Neural crest cell (in vitro differentiated cells): ENCODE measurements around the gene SHC2. TPM values are rescaled to one million over a fixed set of nuclear protein-coding genes. Genes with fewer than 3 reads are reported as not detected.
A peak's percentile ranks its signal among the peaks of the same experiment; 100 is the strongest.

Experiments used
- DNase-seq: peaks from one replicate; pipeline ENCODE4 v3.0.0; 2021; ENCODE audit warnings: low read depth, mixed read lengths, low spot score
- H3K27ac Mint-ChIP-seq: one replicate; pipeline ENCODE4 v1.8.0; 2021; ENCODE audit warnings: mild to moderate bottlenecking, mixed read lengths; ENCODE audit not compliant: unreplicated experiment
- H3K27me3 Mint-ChIP-seq: 2 replicates; pipeline ENCODE4 v1.8.0; 2021; ENCODE audit warnings: low read depth, mild to moderate bottlenecking, mixed read lengths
- H3K36me3 Mint-ChIP-seq: 2 replicates; pipeline ENCODE4 v1.8.0; 2021; ENCODE audit warnings: low read depth, mild to moderate bottlenecking, mixed read lengths
- H3K4me1 Mint-ChIP-seq: 2 replicates; pipeline ENCODE4 v1.8.0; 2021; ENCODE audit warnings: mixed read lengths
- H3K4me3 Mint-ChIP-seq: one replicate; pipeline ENCODE4 v1.8.0; 2021; ENCODE audit warnings: mild to moderate bottlenecking, mixed read lengths
- H3K9me3 Mint-ChIP-seq: 2 replicates; pipeline ENCODE4 v1.8.0; 2021; ENCODE audit warnings: mixed read lengths
- long read RNA-seq: library from polyadenylated mRNA; unstranded; transcript quantifications from one replicate; pipeline ENCODE4 v2.0.0, GENCODE V29; 2020
- total RNA-seq: library from RNA; stranded (reverse); gene quantifications from 2 replicates; pipeline ENCODE4 v1.2.1, GENCODE V29; 2021
- TF ChIP-seq, protein P1 (sequence below): fragments of 200-600 bp; sonication (generic); conservative IDR thresholded peaks from 2 replicates; pipeline ENCODE4 v1.5.0; 2021; ENCODE audit warnings: antibody characterized with exemption, mild to moderate bottlenecking

Gene SHC2
- 39.0 and 45.2 TPM in 2 replicates for total RNA-seq
- long read RNA-seq, partial matches to known transcripts = 0 of 2 reads
- long read RNA-seq, other reads (novel, unspliced or antisense) = 1 of 2 reads

DNA sequence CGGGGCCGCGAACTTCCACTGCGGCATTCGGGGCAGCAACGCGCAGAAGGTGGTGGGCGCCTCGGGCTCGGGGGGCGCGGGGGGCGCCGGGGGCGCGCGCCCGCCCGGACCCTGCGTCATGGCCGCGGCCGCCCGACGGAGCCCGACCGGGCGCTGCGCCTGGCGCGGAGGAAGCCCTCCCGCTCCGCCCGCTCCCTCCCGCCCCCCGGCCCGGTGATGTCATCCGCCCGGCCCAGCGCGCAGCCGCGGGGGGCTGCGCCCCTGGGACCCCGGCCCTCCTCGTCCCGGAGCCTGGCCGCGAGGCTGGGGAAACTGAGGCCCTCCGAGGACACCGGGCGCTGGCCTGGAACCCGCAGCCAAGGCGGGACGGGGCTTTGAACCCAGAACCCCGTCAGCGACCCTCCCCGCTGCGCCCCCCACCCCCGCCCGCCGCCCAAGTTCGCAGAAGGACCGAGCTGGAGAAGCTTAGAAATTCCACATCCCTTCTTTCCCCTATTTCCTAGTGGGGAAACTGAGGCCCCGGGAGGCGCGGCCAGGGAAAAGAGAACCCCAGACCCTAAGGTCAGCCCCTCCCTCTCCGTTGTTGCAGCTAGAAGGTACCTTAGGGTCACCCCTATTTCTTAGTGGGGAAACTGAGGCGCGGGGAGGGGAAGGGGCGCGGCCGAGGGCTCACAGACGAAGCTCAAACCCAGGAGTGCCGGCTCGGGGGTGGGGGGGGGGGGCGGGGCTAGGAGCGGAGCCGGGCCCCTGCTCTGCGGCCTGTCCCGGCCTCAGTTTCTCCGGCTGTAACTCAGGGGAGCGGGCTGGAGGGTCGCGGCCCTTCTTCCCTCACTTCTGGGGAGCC, at the start of gene SHC2:
Gene SHC2, minus strand, starts transcription at position 157 of the 844 bp plus-strand sequence. Its CDS starts 37 bp downstream, at position 120.
- Mint-ChIP-seq H3K4me3 (peak within 1 kb of the TSS; percentile 95), H3K9me3 (peaks cover 2% of the 10 kb centered on the region), H3K36me3 (no peaks in the 10 kb centered on the region), H3K27ac (peak within 1 kb of the TSS; percentile 95), H3K4me1 (peaks cover 10% of the 10 kb centered on the region), H3K27me3 (peaks cover 19% of the 10 kb centered on the region)
- TF ChIP-seq, protein P1, sequence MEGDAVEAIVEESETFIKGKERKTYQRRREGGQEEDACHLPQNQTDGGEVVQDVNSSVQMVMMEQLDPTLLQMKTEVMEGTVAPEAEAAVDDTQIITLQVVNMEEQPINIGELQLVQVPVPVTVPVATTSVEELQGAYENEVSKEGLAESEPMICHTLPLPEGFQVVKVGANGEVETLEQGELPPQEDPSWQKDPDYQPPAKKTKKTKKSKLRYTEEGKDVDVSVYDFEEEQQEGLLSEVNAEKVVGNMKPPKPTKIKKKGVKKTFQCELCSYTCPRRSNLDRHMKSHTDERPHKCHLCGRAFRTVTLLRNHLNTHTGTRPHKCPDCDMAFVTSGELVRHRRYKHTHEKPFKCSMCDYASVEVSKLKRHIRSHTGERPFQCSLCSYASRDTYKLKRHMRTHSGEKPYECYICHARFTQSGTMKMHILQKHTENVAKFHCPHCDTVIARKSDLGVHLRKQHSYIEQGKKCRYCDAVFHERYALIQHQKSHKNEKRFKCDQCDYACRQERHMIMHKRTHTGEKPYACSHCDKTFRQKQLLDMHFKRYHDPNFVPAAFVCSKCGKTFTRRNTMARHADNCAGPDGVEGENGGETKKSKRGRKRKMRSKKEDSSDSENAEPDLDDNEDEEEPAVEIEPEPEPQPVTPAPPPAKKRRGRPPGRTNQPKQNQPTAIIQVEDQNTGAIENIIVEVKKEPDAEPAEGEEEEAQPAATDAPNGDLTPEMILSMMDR = no peak
- no peak for DNase-seq

- Mint-ChIP-seq H3K4me3 (peak overlapping the region; percentile 94), H3K27ac (peak overlapping the region; percentile 91)
- TF ChIP-seq, protein P1 = no peak
Observed at GRCh38 chr19:508204-509150, 47.6 kb upstream of the SHC2 start.

DNA sequence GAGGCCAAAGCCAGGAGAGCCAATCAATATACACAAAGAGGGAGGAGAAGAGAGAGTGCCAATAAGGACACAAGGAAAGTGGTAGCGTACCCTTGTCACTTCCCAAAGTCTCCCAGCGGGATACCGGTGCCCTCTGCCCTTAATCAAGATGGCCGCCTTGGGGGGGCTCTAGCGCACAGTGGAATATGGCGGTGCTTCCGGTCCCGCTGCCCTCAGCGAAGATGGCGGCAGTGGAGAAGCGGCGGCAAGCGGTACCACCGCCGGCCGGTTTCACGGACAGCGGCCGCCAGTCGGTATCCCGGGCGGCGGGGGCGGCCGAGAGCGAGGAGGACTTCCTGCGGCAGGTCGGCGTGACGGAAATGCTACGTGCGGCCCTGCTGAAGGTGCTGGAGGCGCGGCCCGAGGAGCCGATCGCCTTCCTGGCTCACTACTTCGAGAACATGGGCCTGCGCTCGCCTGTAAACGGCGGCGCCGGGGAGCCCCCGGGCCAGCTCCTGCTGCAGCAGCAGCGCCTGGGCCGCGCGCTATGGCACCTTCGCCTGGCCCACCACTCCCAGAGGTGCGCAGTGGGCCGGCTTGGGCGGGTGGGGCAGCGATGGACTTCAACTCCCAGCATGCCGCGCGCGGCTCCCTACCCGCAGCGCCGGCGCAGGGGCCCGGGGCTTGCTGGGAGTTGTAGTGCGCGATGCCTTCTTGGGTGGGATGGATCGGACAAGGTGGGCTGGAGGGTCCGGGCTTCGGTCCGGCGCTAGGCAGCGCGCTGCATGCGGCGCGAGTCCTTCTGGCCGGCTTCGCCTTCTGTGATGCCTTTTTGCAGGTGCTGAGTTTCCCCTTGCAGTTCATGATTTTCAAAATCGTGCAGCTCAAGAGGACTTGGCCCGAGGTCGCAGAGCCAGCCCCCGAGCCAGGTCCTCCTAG, 46.7 kb upstream of the SHC2 start, which contains the start of gene TPGS1:
Gene TPGS1, plus strand, starts transcription at position 212 of the 918 bp plus-strand sequence. Its CDS starts 10 bp downstream, at position 222.
- TF ChIP-seq, protein P1 = no peak
- H3K36me3 Mint-ChIP-seq = peaks cover 2% of the 10 kb centered on the region
- peak; percentile 88 for DNase-seq
- H3K27ac Mint-ChIP-seq = peak within 1 kb of the TSS; percentile 99
- H3K27me3 Mint-ChIP-seq = peaks cover 9% of the 10 kb centered on the region
- H3K4me1 Mint-ChIP-seq = peaks cover 29% of the 10 kb centered on the region
- peak within 1 kb of the TSS; percentile 94 for H3K4me3 Mint-ChIP-seq
- H3K9me3 Mint-ChIP-seq = no peaks in the 10 kb centered on the region

More at GRCh38 chr19:508204-509150, 47.6 kb upstream of the SHC2 start:
- peaks cover 3% of the 10 kb centered on the region for H3K36me3 Mint-ChIP-seq
- peaks cover 33% of the 10 kb centered on the region for H3K4me1 Mint-ChIP-seq
- no peaks in the 10 kb centered on the region for H3K9me3 Mint-ChIP-seq
- H3K27me3 Mint-ChIP-seq = peaks cover 8% of the 10 kb centered on the region
- DNase-seq = no peak

DNA sequence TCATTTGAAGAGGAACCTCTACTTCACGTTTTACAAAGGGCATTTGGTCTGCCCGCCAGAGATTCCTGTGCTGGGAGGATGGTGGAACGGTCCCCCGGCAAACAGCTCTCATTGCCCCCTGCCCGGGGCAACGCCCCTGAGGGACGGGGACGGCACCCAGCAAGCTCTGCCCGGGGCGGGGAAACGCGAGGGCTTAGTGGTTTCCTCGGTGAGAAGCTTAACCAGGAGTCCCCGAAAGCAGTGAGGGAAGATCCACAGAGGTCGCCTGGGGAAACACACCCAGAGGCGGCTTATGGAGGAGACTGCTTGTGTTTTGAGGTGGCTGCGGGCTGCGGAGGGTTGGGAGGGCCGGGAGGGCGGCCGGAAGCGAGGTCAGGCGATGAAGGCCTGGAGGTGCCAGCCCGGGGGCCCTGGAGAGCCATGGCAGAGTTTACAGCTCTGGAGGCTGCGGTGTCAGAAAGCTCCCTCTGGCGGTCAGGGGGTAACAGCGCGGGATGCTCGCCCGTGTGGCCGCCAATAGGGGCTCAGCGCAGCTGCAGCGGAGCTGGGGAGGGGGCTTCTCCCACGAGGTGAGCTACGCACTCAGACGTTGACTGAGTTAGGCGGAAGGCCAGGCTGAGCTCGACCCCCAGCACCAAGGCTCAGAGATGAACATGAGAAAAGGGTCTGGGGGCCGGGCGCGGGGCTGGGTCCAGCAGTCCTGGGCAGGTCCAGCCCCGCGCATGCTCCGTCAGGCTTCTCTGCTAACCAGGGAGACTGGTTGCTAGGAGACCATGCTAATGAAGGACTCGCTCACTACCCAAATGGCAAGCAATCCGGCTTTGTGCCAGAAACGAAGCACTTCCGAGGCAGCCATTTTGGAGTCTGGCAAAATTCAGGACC, 45.8 kb upstream of the SHC2 start:
- peaks cover 2% of the 10 kb centered on the region for H3K36me3 Mint-ChIP-seq
- H3K27me3 Mint-ChIP-seq = peaks cover 16% of the 10 kb centered on the region
- no peaks in the 10 kb centered on the region for H3K9me3 Mint-ChIP-seq
- TF ChIP-seq, protein P1 = peak; percentile 99
- peak; percentile 94 for DNase-seq
- H3K4me1 Mint-ChIP-seq = peaks cover 32% of the 10 kb centered on the region
- H3K27ac Mint-ChIP-seq = peak overlapping the region; percentile 99
- H3K4me3 Mint-ChIP-seq = peak overlapping the region; percentile 94
